ENCODE measurements around the gene TPSB2.

DNA sequence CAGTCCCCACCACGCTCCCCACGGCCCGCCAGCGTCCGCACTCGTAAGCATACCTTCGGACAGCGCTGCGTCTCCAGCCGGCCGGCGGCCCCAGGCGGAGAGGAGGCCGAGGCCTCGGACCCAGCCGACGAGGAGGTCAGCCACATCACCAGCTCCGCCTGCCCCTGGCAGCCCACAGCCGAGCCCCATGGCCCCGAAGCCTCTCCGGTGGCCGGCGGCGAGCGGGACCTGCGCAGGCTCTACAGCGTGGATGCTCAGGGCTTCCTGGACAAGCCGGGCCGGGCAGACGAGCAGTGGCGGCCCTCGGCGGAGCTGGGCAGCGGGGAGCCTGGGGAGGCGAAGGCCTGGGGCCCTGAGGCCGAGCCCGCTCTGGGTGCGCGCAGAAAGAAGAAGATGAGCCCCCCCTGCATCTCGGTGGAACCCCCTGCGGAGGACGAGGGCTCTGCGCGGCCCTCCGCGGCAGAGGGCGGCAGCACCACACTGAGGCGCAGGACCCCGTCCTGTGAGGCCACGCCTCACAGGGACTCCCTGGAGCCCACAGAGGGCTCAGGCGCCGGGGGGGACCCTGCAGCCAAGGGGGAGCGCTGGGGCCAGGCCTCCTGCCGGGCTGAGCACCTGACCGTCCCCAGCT, 9.8 kb downstream of the TPSB2 start:
- TF ChIP-seq CTCF (IDR thresholded peaks at IDR 0.05; ENCODE audit: low read depth, low read length, poor library complexity, severe bottlenecking) (no peak), EZH2phosphoT487 (IDR thresholded peaks at IDR 0.05; ENCODE audit: borderline replicate concordance, low read length) (no peak)

Data from DOHH2 (cell line).